Right lobe of liver (tissue), 6 donors: Measurements from ENCODE around the gene PRKAG2. TPM values are rescaled to one million over a fixed set of nuclear protein-coding genes. Genes with fewer than 3 reads are reported as not detected.

Source experiments
- ATAC-seq, 4 donors: fragments of 200-7000 bp; cut with Tn5 transposase; one replicate each; pipeline ENCODE4 v1.9.1; 2020; ENCODE audit warnings: mild to moderate bottlenecking in 4 of 4, moderate library complexity in 4 of 4
- DNase-seq, 3 donors: peaks; one replicate each; pipeline ENCODE4 v3.0.0-alpha.2; 2020
- H3K27ac ChIP-seq, 3 donors: fragments of 200-600 bp; one replicate each; pipeline ENCODE4 v1.8.0; 2022
- H3K27me3 ChIP-seq, 2 donors: fragments of 200-600 bp; one replicate each; pipeline ENCODE4 v1.8.0; 2022
- H3K36me3 ChIP-seq, 4 donors: fragments of 200-600 bp; sonication (generic) in 1 of 4; one replicate each; pipeline versions ENCODE4 v1.5.1 to v1.8.0; 2017 to 2022; ENCODE audit warnings: control low read depth in 1 of 4
- H3K4me1 ChIP-seq, 4 donors: fragments of 200-600 bp; sonication (generic) in 1 of 4; one replicate each; pipeline versions ENCODE4 v1.5.1 to v1.8.0; 2017 to 2022; ENCODE audit warnings: control low read depth in 1 of 4
- H3K4me3 ChIP-seq, 3 donors: fragments of 200-600 bp; one replicate each; pipeline ENCODE4 v1.8.0; 2022
- H3K9me3 ChIP-seq, 4 donors: fragments of 200-600 bp; sonication (generic) in 1 of 4; one replicate each; pipeline versions ENCODE4 v1.5.1 to v1.8.0; 2017 to 2022; ENCODE audit warnings: control low read depth in 1 of 4
- POLR2A ChIP-seq: fragments of 450-650 bp; IDR thresholded peaks from one replicate; pipeline ENCODE4 v1.6.1; 2017; ENCODE audit warnings: antibody characterized with exemption, mild to moderate bottlenecking
- whole genome bisulfite sequencing: methylation state at CpG from one replicate; pipeline ENCODE4 v1.1.6; 2018; ENCODE audit warnings: low coverage, low lambda C conversion rate; ENCODE audit not compliant: insufficient coverage; ENCODE audit errors: missing lambda C conversion rate; 5-methylcytosine and 5-hydroxymethylcytosine counted together
- intact Hi-C, 2 donors: fragments of 100-400 bp; cut with DNase I; formaldehyde crosslinking; loops; one replicate each; pipeline versions ENCODE4 v1.11.2 to v1.14.1; 2022
- long read RNA-seq: library from polyadenylated mRNA; unstranded; transcript quantifications from one replicate; pipeline ENCODE4 v2.0.0, GENCODE V29; 2019
- total RNA-seq, 6 experiments: library from RNA; depleted of rRNA in 2 of 6; stranded (reverse); fragments of >200 nt in 2 of 6; fragmentation: NEBNext Ultra II Directional in 3 of 6; extraction: Animal tissue kit (Norgen Biotek cat#: 25700) in 3 of 6; gene quantifications; one replicate each; pipeline versions ENCODE4 v1.1.0 to v1.2.4, GENCODE V29; 2016 to 2023
- TF ChIP-seq, protein P1 (sequence below), 4 donors: fragments of 200-600 bp in 3 of 4; fragments of 450-650 bp in 1 of 4; IDR thresholded peaks; one replicate each; pipeline versions ENCODE4 v1.5.1 to v1.8.0; 2016 to 2022; ENCODE audit warnings: antibody characterized with exemption in 4 of 4, mild to moderate bottlenecking in 2 of 4
- donor health status: DM: no; HTN: yes; CAD: no.
- donor health status: DM: no; HTN: no; CAD: no.
- donor health status: DM: no; HTN: no; CAD: no.
- donor health status: DM: no; HTN: yes; CAD: no.
- donor health status: DM: no; HTN: yes; CAD: no.

The PRKAG2 gene
- 10 to 100 TPM; 20.6 to 63.6 (median 29.5) TPM for total RNA-seq
- long read RNA-seq, partial matches to known transcripts: 1 of 8 reads
- long read RNA-seq, other reads (novel, unspliced or antisense): 5 of 8 reads

DNA sequence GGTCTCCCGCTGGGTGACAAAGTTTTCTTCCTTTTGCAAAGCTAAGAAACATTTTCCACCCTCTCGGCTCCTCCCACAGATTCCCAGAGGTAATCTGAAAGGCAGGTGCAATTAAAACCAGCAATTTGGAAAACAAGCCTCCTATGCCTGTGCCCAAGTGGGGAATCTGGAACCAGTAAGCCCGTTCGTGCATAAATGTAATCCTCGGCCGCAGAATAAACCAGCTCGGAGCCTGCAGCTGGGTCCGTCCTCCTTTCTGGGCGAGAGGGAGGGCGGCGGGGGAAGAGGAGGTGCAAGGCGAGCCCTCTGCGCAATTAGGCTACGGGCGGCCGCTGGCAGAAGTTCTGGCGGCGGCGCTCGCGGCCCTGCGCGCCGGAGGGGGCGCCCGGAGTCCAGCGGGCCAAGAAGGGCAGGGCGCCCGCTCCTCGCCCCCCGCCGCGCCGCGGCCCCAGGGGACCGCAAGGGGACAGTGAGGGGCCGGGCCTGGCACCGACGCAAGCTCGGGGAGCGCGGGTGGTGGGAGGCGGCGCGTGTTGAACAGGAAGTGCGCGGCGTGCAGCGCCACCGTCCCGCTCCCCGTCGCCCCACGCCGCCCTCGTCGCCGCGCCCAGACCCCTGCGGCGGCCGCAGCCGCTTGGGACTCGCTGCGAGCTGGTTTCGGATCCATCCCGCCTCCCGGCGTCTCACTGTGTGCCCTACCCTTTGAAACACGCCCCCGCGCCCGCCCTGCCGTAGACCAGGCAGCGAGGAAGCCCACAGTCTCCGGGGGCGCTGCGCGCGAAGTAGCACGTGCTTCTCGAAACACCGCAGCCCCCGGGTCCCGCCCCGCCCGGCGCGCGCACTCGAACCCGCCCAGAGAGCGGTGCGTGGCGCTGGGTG is at the start of gene PRKAG2:
TSS of gene PRKAG2 (minus strand) at position 217 of the 879 bp plus-strand sequence. CDS start 495 bp downstream, outside the sequence.
- no peaks in the 10 kb centered on the region for H3K27me3 ChIP-seq
- H3K9me3 ChIP-seq: no peaks in the 10 kb centered on the region
- H3K27ac ChIP-seq: peak within 1 kb of the TSS; percentile 90 to 99 (median 98)
- WGBS: 0% methylated on average over 4 of the region's 95 CpGs
- TF ChIP-seq, protein P1, sequence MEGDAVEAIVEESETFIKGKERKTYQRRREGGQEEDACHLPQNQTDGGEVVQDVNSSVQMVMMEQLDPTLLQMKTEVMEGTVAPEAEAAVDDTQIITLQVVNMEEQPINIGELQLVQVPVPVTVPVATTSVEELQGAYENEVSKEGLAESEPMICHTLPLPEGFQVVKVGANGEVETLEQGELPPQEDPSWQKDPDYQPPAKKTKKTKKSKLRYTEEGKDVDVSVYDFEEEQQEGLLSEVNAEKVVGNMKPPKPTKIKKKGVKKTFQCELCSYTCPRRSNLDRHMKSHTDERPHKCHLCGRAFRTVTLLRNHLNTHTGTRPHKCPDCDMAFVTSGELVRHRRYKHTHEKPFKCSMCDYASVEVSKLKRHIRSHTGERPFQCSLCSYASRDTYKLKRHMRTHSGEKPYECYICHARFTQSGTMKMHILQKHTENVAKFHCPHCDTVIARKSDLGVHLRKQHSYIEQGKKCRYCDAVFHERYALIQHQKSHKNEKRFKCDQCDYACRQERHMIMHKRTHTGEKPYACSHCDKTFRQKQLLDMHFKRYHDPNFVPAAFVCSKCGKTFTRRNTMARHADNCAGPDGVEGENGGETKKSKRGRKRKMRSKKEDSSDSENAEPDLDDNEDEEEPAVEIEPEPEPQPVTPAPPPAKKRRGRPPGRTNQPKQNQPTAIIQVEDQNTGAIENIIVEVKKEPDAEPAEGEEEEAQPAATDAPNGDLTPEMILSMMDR (IDR thresholded peaks at IDR 0.05): peak; percentile 6 to 28 (median 14)
- peak; percentile 82 for TF ChIP-seq POLR2A
- ATAC-seq (peak; percentile 31 to 54 (median 47)), DNase-seq (peak; percentile 79 to 89 (median 84))
- no peaks in the 10 kb centered on the region for H3K36me3 ChIP-seq
- peak within 1 kb of the TSS; percentile 84 to 98 (median 84) for H3K4me3 ChIP-seq
- intact Hi-C loops: loop anchor here in 1 of 2 donors (5.0 kb wide), 1 partner anchor 40 kb away; no protein-coding TSS in a partner anchor
- H3K4me1 ChIP-seq: peaks cover 0 to 24% (median 3%) of the 10 kb centered on the region in 4 donors

DNA sequence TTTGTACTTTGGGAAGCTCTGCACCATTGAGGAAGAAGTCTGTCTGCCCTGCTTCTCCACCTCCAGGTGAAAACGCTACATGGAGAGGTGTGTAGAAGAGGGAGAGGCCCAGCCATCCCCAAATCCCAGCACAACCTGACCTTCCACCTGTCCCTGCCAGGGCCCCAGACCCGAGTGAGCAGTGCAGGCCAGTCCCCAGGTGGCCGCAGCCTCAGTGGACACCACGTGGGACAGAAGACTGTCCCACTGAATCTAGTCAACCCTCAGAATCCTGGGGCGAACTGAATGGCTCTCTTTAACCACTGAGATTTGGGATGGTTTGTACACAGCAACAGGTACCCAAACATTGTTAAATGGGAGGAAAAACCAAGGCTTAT is 49.4 kb upstream of the PRKAG2 start:
- intact Hi-C loops: no loop called here
- H3K27me3 ChIP-seq: no peaks in the 10 kb centered on the region
- H3K4me3 ChIP-seq: no peak overlapping the region
- no peaks in the 10 kb centered on the region for H3K9me3 ChIP-seq
- 95% methylated on average over 4 of the region's 5 CpGs for WGBS
- peak overlapping the region; percentile 73 to 96 (median 73) for H3K27ac ChIP-seq
- no peaks in the 10 kb centered on the region for H3K36me3 ChIP-seq
- DNase-seq: no peak
- TF ChIP-seq, protein P1 (IDR thresholded peaks at IDR 0.05): no peak
- H3K4me1 ChIP-seq: peaks cover 0 to 52% (median 22%) of the 10 kb centered on the region in 4 donors
- ATAC-seq: no peak

DNA sequence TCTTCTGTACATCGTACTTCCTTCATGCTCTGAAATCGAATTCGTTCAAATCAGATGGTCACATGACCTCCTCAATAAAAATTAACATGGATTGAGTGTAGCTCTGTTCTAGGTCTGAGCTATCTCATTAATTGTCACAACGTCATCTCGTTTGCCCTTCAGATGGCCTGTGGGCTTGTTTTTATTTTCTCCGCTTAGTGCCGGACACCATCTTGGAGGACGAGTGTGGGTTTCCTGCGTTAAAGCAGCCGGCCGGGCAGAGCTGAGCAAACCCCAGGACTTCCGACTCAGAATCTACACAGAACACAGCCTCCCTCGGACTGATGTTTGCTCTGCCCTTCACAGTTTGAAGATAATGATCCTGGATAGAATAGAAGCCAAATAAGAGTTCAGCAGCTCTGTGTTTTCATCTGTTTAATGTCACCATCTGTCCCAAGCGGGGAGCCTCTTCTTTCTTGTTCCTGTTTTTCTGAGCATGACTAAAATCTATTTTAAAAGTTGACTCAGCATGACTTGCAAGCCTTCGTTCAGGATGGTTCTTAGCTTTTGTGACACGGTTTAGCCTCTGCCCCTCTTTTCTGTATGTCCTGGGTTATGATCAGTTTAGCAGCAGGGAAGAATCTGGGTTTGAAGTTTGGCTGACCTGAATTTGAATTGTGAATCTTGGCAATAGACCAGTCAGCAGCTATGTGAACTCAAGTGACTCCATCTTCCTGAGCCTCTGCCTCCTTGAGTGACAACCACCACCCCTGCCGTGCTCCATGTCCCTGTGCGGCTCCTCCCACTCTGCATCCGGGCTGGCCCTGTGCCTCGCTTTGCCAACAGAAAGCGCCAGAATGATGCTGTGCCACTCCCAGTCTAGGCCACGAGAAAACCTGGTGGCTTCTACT is 48.8 kb upstream of the PRKAG2 start:
- peaks cover 0 to 52% (median 22%) of the 10 kb centered on the region in 4 donors for H3K4me1 ChIP-seq
- H3K36me3 ChIP-seq: no peaks in the 10 kb centered on the region
- H3K4me3 ChIP-seq: peak overlapping the region; percentile 3 to 11 (median 11)
- H3K9me3 ChIP-seq: no peaks in the 10 kb centered on the region
- ATAC-seq (peak; percentile 76 to 88 (median 80)), DNase-seq (peak; percentile 79 to 95 (median 92))
- TF ChIP-seq, protein P1 (IDR thresholded peaks at IDR 0.05): no peak
- 21% methylated on average over 18 of the region's 22 CpGs for WGBS
- H3K27ac ChIP-seq: peak overlapping the region; percentile 73 to 96 (median 73)
- no peaks in the 10 kb centered on the region for H3K27me3 ChIP-seq
- intact Hi-C loops: no loop called here

DNA sequence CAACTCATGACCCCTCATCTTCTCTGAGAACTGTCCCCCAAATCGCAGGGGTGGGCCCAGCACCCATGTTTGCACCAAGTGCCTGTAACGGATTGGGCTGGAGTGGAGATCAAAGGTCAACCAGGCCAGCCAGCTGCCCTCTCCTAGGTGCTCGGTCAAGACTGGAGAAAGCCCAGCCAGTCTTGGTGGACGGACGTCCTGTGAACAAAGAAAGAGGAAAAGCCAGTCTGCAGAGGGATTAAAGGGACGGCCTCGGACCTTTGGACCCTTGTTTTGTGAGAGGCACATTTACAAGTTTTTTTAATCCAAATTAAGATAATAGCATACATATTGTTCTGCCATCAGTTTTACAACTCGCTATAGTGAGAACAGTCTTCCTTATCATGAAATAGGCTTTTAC is 47.6 kb upstream of the PRKAG2 start:
- H3K4me3 ChIP-seq: no peak overlapping the region
- DNase-seq: peak in 1 of 3 donors; percentile 57
- H3K36me3 ChIP-seq: no peaks in the 10 kb centered on the region
- no peaks in the 10 kb centered on the region for H3K9me3 ChIP-seq
- TF ChIP-seq, protein P1 (IDR thresholded peaks at IDR 0.05): no peak
- TF ChIP-seq POLR2A: no peak
- peak overlapping the region; percentile 73 to 96 (median 78) for H3K27ac ChIP-seq
- peak in 1 of 4 donors; percentile 6 for ATAC-seq
- intact Hi-C loops: no loop called here
- H3K4me1 ChIP-seq: peaks cover 0 to 52% (median 22%) of the 10 kb centered on the region in 4 donors
- WGBS: 47% methylated on average over 8 of the region's 8 CpGs
- no peaks in the 10 kb centered on the region for H3K27me3 ChIP-seq
